G401.6 (cell line): Measurements from ENCODE around the gene SLC25A29.

Source experiments
- FAIRE-seq: peaks from 2 replicates; lab custom pipeline; 2012; peaks lifted over from hg19 to GRCh38; lab: Jason Lieb, UNC

SLC25A29 gene

GRCh38 chr14:100279133-100279532 lies 27.1 kb downstream of the SLC25A29 start:
- no peak for FAIRE-seq

DNA sequence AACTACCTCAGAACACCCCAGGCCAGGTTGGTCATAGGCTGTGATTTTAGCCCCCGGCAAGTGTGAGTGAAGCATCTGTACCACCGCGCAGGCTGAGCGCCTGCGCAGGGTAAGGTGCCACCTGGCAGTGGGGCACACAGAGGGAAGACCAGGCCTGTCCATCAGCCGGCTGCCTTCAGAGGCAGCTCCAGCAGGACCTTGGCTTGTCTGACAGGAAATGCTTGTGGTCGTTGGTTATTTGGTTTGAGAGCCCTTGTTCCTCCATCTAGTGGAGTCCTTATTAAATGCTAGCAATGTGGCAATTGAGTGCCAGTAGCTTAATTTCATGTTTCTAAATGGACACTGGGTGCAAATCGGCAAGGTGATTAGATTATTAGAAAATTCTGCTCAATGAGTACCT lies 27.5 kb downstream of the SLC25A29 start:
- no peak for FAIRE-seq

- FAIRE-seq: no peak
These were observed 31.0 kb downstream of the SLC25A29 start for GRCh38 chr14:100275214-100275613.

- FAIRE-seq: no peak
These were observed 32.0 kb downstream of the SLC25A29 start for GRCh38 chr14:100274250-100274649.

DNA sequence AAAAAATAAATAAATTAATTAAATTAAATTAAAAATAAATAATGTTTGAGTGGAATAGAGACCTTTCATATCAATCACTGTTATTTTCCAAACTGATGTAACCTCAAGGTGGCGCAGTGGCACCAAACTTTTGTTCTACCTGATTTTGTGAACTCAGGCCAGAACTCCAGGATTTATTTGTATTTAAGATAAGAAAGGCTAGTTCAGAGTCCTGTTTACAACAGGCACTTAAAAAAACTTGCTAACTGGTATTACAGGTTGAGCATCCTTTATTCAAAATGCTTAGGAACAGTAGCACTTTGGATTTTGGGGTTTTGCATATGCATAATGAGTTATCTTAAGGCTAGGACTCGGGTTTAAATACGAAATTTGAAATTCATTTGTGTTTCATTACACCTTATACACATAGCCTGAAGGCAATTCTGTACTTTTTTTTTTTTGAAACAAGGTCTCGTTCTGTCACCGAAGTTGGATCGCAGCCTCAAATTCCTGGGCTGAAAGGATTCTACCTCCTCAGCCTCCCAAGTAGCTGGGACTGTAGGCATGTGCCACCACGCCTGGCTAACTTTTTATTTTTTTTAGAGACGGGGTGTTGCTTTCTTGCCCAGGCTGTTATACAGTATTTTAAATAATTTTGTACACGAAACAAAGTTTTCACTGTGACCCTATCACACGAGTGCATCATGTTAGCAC lies 34.9 kb downstream of the SLC25A29 start:
- FAIRE-seq: peak; percentile 67

- no peak for FAIRE-seq
These were observed 37.5 kb downstream of the SLC25A29 start for GRCh38 chr14:100268591-100269207.

GRCh38 chr14:100267990-100268389 lies 38.3 kb downstream of the SLC25A29 start:
- FAIRE-seq: no peak

DNA sequence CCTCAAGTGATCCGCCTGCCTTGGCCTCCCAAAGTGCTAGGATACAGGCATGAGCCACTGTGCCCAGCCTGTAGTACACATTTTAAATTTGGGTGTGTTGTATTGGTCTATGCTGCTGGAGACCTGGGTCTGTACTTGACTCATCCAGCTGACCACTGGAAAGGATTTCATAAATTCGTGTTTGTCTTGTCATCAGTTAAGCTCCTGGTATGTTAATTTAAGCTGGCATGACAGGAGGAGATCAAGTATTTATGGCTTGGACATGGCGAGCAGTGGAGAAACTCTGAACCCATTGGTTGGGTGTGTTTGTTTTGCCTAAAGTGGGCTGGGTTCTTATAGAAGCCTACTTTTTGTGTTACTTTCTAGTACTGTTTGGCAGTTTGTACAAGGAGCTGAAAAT lies 43.1 kb downstream of the SLC25A29 start:
- FAIRE-seq: no peak

DNA sequence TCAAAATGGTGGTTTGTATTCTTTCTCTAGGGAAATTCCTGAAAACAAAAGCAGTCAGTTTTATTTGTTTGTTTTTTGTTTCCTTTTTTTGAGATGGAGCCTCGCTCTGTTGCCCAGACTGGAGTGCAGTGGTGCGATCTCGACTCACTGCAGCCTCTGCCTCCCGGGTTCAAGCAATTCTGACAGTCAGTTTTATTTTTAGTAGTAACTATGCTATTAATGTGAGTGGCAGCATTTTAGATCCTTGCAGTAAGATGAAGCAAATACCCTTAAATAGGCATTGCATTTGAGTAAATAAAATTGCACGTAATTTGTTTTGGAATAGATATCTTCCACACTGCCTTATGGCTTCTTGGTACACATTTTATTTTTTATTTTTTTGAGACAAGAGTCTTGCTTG lies 43.7 kb downstream of the SLC25A29 start:
- no peak for FAIRE-seq

DNA sequence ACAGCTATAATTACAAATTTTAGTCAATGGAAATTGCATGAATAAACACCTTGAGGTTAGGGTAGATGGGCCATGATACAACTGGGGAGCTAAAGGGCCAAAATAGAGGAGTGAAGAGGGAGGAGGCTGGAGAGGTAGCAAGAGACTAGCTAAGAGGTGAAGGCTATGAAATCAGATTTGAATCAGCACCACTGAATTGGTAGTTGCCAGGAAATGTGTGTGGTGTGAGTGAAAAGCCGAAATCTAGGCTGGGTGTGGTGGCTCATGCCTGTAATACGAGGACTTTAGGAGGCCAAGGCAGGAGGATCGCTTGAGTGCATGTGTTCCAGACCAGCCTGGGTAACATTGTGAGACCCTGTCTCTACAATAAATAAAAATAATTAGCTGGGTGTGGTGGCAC lies 44.6 kb downstream of the SLC25A29 start:
- FAIRE-seq: no peak

DNA sequence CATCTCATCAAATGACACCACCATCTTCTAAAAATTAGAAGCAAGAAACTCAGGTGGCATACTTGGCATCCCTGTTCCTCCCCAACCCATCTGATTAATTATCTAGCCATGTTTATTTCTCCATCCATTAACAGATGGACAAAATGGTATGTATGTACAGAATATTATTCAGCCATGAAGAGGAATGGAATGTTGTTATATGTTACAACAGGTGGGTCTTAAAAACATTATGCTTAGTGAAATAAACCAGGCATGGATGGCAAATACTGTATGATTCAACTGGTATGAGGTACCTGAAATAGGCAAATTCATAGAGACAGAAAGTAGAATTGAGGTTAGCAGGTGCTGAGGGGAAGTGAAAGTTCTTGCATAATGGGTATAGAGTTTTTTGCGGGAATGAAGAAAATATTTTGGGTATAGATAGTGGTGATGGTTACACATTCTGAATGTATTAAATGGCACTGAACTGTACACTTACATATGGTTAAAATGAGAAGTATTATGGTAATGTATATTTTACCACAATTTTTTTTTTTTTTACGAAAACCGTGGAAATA lies 49.8 kb downstream of the SLC25A29 start:
- FAIRE-seq: no peak

DNA sequence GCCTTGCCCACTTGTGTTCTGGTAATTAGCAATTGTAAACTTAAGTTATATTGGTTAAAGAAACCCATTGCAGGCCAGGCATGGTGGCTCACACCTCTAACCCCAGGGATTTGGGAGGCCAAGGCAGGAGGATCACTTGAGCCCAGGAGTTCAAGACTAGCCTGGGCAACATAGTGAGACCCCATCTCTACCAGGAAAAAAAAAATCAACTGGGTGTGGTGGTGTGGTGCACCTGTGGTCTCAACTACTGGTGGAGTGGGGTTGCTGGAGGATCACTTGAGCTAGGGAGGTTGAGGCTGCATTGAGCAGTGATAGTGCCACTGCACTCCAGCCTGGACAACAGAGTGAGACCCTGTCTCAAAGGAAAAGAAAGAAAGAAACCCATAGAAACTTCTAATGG lies 53.6 kb downstream of the SLC25A29 start:
- no peak for FAIRE-seq

DNA sequence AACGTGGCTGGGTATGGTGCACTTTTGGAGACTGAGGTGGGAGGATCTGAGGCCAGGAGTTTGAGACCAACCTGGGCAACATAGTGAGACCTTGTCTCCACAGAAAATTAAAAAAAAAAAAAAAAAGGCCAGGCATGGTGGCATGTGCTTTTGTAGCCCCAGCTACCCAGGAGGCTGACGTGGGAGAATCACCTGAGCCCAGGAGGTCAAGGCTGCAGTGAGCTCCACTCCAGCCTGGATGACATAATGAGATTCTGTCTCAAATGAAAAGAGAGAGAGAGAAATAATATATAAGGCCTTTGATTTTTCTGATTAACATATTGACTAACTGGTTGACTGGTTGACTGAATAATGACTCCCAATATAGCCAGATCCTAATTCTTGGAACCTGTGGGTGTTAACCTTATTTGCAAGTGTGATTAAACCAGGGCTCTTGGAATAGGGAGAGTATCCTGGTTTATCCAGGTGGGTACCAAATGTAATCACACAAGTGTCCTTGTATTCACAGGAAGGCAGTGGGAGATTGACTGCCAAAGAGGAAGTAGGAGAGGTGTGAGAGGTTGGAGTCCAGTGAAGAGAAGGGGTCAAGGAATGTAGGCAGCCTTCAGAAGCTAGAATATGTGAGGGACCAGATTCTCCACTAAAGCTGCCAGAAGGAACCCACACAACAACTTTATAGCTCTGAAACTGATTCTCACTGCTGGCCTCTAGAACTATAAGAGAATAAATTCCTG lies 55.3 kb downstream of the SLC25A29 start:
- FAIRE-seq: no peak

DNA sequence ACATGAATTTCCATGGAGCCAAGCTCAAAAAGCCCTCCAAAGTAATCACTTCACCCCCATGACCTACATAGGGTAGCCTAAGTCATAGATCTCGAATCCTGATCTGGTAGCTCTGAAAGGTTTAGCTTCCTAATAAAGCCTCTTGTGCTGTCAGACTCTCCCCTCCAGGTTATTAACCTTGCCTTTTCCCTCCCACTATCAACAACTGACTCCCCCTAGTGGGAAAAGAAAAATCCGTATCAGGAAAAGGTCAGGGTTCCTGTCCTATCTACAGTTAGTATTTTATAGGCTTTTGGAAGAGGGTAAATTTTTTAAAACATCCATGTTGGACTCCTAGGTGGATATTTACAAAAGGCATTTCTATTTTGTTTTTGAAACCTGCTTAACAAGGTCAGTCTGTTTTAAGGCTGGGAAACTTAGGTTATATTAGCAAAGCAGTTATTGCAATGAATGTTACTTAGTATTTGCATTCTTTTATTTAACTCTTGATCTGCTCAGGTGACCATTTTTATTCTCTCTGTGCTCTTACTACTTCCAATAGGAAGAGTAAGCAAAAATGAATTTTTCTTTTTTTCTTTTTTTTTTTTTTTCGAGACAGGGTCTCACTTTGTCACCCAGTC lies 59.3 kb downstream of the SLC25A29 start:
- FAIRE-seq: peak; percentile 68

DNA sequence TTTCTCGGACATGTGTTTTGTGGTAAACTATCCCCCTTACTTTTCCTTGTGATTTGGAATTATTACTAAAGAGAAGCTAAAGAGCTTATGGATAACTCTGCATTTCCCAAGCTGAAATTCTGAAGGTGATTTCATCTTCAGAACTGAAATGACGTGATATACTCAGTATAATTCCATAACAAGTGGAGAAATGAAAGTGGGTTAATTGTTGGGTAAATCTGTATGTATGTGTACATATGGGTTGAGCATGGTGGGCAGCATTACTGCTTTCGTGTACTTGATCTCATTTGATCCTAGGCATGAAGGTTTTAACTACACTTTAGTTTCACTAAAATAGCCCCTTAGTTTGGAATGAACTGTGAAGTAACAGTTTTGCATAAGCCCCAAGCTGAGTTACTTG lies 63.2 kb downstream of the SLC25A29 start:
- no peak for FAIRE-seq

- no peak for FAIRE-seq
These were observed 65.0 kb downstream of the SLC25A29 start for GRCh38 chr14:100241279-100241678.
